Stomach (tissue), 9 donors: ENCODE data around the gene ZNF749. TPM values are rescaled to one million over a fixed set of nuclear protein-coding genes. Genes with fewer than 3 reads are reported as not detected.
A peak's percentile ranks its signal among the peaks of the same experiment; 100 is the strongest.
"Not testable (repeated sequence)": the region's sequence is repeated elsewhere in the genome, so short reads cannot be mapped to it uniquely, and the experiment has no call there.

ENCODE experiments used
- DNase-seq, 2 donors: peaks; one replicate each; pipeline versions ENCODE4 v3.0.0 to v3.0.0-alpha.2; 2013 to 2019
- H3K27ac ChIP-seq, 5 donors: fragments of 200-600 bp in 4 of 5; sonication (generic) in 4 of 5; one replicate each; pipeline ENCODE4 v1.5.1; 2013 to 2019; ENCODE audit warnings: mild to moderate bottlenecking in 1 of 5, moderate library complexity in 1 of 5
- H3K27me3 ChIP-seq, 3 donors: fragments of 200-600 bp; sonication (generic); one replicate each; pipeline ENCODE4 v1.5.1; 2017 to 2019; ENCODE audit warnings: mixed run types in 1 of 3
- H3K36me3 ChIP-seq, 4 donors: fragments of 200-600 bp; sonication (generic); 1 replicate in 3 of 4; 2 replicates in 1 of 4; pipeline ENCODE4 v1.5.1; 2016 to 2019
- H3K4me1 ChIP-seq, 4 donors: fragments of 200-600 bp; sonication (generic); one replicate each; pipeline ENCODE4 v1.5.1; 2016 to 2019
- H3K4me3 ChIP-seq, 4 donors: fragments of 200-600 bp; sonication (generic) in 3 of 4; one replicate each; pipeline ENCODE4 v1.5.1; 2016 to 2019; ENCODE audit warnings: mild to moderate bottlenecking in 1 of 4
- H3K9me3 ChIP-seq, 4 donors: fragments of 200-600 bp; sonication (generic); one replicate each; pipeline ENCODE4 v1.5.1; 2016 to 2019
- EP300 ChIP-seq: sonication (generic); formaldehyde crosslinking; IDR thresholded peaks from one replicate; pipeline ENCODE4 v1.6.1; 2017; ENCODE audit warnings: antibody characterized with exemption
- POLR2A ChIP-seq, 4 donors: fragments of 450-650 bp; IDR thresholded peaks; one replicate each; pipeline ENCODE4 v1.6.1; 2016; ENCODE audit warnings: antibody characterized with exemption in 4 of 4, control low read depth in 2 of 4, mild to moderate bottlenecking in 1 of 4, moderate library complexity in 1 of 4
- POLR2AphosphoS5 ChIP-seq, 3 donors: sonication (generic); formaldehyde crosslinking; IDR thresholded peaks; one replicate each; pipeline ENCODE4 v1.6.1; 2016; ENCODE audit warnings: antibody characterized with exemption in 3 of 3
- WGBS, 5 donors: extraction: QIAGEN DNeasy Blood & Tissue Kit in 3 of 5; methylation state at CpG; one replicate each; pipeline versions ENCODE4 v1.1.5 to v1.1.7; 2013 to 2018; 5-methylcytosine and 5-hydroxymethylcytosine counted together
- intact Hi-C: fragments of 100-400 bp; cut with DNase I; formaldehyde crosslinking; loops from one replicate; pipeline ENCODE4 v1.15.1; 2023; ENCODE audit warnings: low total_unique reads
- polyA plus RNA-seq, 3 donors: library from polyadenylated mRNA; stranded (reverse); fragments of 200-250 nt; gene quantifications; one replicate each; pipeline ENCODE4 v1.2.3, GENCODE V29; 2013
- small RNA-seq, 4 donors: library from RNA; depleted of rRNA; stranded (forward); fragments of <200 nt; gene quantifications; one replicate each; pipeline ENCODE3, GENCODE V24; 2016
- total RNA-seq, 5 donors: library from RNA; depleted of rRNA; stranded (reverse); fragments of >200 nt; gene quantifications; one replicate each; pipeline versions ENCODE4 v1.1.0 to v1.2.3, GENCODE V29; 2014 to 2016
- TF ChIP-seq, protein P1 (sequence below), 7 experiments: fragments of 450-650 bp in 4 of 7; fragments of 200-600 bp in 3 of 7; sonication (generic) in 3 of 7; IDR thresholded peaks; one replicate each; pipeline ENCODE4 v1.5.1; 2016 to 2019; ENCODE audit warnings: antibody characterized with exemption in 7 of 7, control low read depth in 2 of 7, mild to moderate bottlenecking in 1 of 7
- donor health status: healthy with polysubstance abuse.
- donor health status: Bipolar disorder and iron deficiency.
- donor health status: healthy.

ZNF749 gene
- total and polyA plus RNA-seq, 8 donors = 4.6 to 28.1 (median 8.0) TPM

- Histone ChIP-seq H3K27ac (peak within 1 kb of the TSS; percentile 69 to 82 (median 73)), H3K9me3 (peaks cover 39 to 86% (median 64%) of the 10 kb centered on the region in 4 donors), H3K4me1 (peaks cover 0 to 14% (median 9%) of the 10 kb centered on the region in 4 donors), H3K4me3 (peak within 1 kb of the TSS; percentile 56 to 77 (median 68)), H3K36me3 (peaks cover 15 to 40% (median 38%) of the 10 kb centered on the region in 4 donors), H3K27me3 (no peaks in the 10 kb centered on the region)
- 7 to 11% (median 9%) methylated on average over 32 to 38 of the region's 38 CpGs for WGBS, 5 donors
- intact Hi-C loops = no loop called here
- DNase-seq = peak; percentile 91 to 98
- TF ChIP-seq, protein P1, sequence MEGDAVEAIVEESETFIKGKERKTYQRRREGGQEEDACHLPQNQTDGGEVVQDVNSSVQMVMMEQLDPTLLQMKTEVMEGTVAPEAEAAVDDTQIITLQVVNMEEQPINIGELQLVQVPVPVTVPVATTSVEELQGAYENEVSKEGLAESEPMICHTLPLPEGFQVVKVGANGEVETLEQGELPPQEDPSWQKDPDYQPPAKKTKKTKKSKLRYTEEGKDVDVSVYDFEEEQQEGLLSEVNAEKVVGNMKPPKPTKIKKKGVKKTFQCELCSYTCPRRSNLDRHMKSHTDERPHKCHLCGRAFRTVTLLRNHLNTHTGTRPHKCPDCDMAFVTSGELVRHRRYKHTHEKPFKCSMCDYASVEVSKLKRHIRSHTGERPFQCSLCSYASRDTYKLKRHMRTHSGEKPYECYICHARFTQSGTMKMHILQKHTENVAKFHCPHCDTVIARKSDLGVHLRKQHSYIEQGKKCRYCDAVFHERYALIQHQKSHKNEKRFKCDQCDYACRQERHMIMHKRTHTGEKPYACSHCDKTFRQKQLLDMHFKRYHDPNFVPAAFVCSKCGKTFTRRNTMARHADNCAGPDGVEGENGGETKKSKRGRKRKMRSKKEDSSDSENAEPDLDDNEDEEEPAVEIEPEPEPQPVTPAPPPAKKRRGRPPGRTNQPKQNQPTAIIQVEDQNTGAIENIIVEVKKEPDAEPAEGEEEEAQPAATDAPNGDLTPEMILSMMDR (IDR thresholded peaks at IDR 0.05) = peak in 4 of 7 experiments; percentile 22 to 42 (median 30)
- TF ChIP-seq EP300 (no peak), POLR2AphosphoS5 (IDR thresholded peaks at IDR 0.05) (peak in 2 of 3 donors; percentile 11 to 60)
Observed at GRCh38 chr19:57477191-57478008, 42.3 kb downstream of the ZNF749 start, which contains the start of gene ZNF772. ZNF772 (minus strand) TSS chr19:57477566; CDS start chr19:57477309, 257 bp downstream.

- intact Hi-C loops, H3K4me1 ChIP-seq, H3K27me3 ChIP-seq: not testable (repeated sequence)
- WGBS, 5 donors = 1 to 2% (median 1%) methylated on average over 15 to 58 of the region's 69 CpGs
- TF ChIP-seq, protein P1 (IDR thresholded peaks at IDR 0.05) = peak in 1 of 7 experiments; percentile 12
- peak; percentile 49 to 81 (median 74) for TF ChIP-seq POLR2AphosphoS5 (IDR thresholded peaks at IDR 0.05)
- peak in 1 of 4 donors; percentile 42 for TF ChIP-seq POLR2A (IDR thresholded peaks at IDR 0.05)
- peak; percentile 95 to 98 for DNase-seq
- Histone ChIP-seq H3K4me3 (peak within 1 kb of the TSS; percentile 76 to 98 (median 82)), H3K36me3 (peaks cover 23 to 30% (median 29%) of the 10 kb centered on the region in 4 donors), H3K27ac (peak within 1 kb of the TSS; percentile 79 to 84 (median 82)), H3K9me3 (peaks cover 0 to 33% (median 13%) of the 10 kb centered on the region in 4 donors)
Observed at GRCh38 chr19:57487477-57488298, 52.6 kb downstream of the ZNF749 start, which contains the start of gene ZNF419. ZNF419 (plus strand) TSS chr19:57487750; CDS start chr19:57487951, 201 bp downstream.

- H3K4me1 ChIP-seq, intact Hi-C loops, DNase-seq, H3K27me3 ChIP-seq, H3K27ac ChIP-seq: not testable (repeated sequence)
- peak overlapping the region in 3 of 4 donors; percentile 26 to 82 (median 76) for H3K4me3 ChIP-seq
- peaks cover 25 to 36% (median 35%) of the 10 kb centered on the region in 4 donors for H3K36me3 ChIP-seq
- 0% methylated on average over 1 of the region's 1 CpG; no CpG with 5 or more reads in 4 of the 5 donors for WGBS, 5 donors
- peaks cover 0 to 39% (median 19%) of the 10 kb centered on the region in 4 donors for H3K9me3 ChIP-seq
Observed at GRCh38 chr19:57488299-57488644, 53.1 kb downstream of the ZNF749 start.

Small RNA genes lying within 50 kb of the gene (small RNA-seq; reads per million reads assigned to genes)
- 0 reads per million in 4 donors for gene VN1R107P

Other genes starting within 250 kb of the ZNF749 start
- 10 to 100 TPM in 4 of 5 donors, 1 to 10 TPM in 1; 8.2 to 53.0 (median 41.0) TPM for gene ZNF264, start 243.8 kb upstream of the ZNF749 start, total RNA-seq
- gene ZNF264, start 243.8 kb upstream of the ZNF749 start, polyA plus RNA-seq = 10 to 100 TPM in 1 of 3 donors, 1 to 10 TPM in 2; 3.2 to 26.0 (median 4.6) TPM
- 1 to 10 TPM in 1 of 5 donors, under 1 TPM in 1, not detected in 3; 0.72 to 1.3 TPM for gene AURKC, start 204.3 kb upstream of the ZNF749 start, total RNA-seq
- 1 to 10 TPM in 2 of 3 donors, not detected in 1; 1.0 to 1.2 TPM for gene AURKC, start 204.3 kb upstream of the ZNF749 start, polyA plus RNA-seq
- gene ZNF805, start 194.7 kb upstream of the ZNF749 start, total RNA-seq = 10 to 100 TPM in 1 of 5 donors, 1 to 10 TPM in 4; 1.2 to 37.6 (median 8.1) TPM
- gene ZNF805, start 194.7 kb upstream of the ZNF749 start, polyA plus RNA-seq = under 1 TPM; 0.46 to 0.81 (median 0.53) TPM
- 100 to 1,000 TPM in 1 of 5 donors, 10 to 100 TPM in 4; 46.5 to 140 (median 56.7) TPM for gene ZNF460, start 154.8 kb upstream of the ZNF749 start, total RNA-seq
- gene ZNF460, start 154.8 kb upstream of the ZNF749 start, polyA plus RNA-seq = under 1 TPM; 0.25 to 0.75 (median 0.31) TPM
- gene ZNF543, start 114.9 kb upstream of the ZNF749 start, total RNA-seq = 10 to 100 TPM in 3 of 5 donors, 1 to 10 TPM in 2; 1.2 to 24.6 (median 14.3) TPM
- gene ZNF543, start 114.9 kb upstream of the ZNF749 start, polyA plus RNA-seq = 1 to 10 TPM in 1 of 3 donors, under 1 TPM in 2; 0.56 to 1.1 (median 0.61) TPM
- gene ZNF304, start 84.1 kb upstream of the ZNF749 start, total RNA-seq = 10 to 100 TPM in 2 of 5 donors, 1 to 10 TPM in 2, not detected in 1; 1.2 to 16.1 (median 8.2) TPM
- 1 to 10 TPM; 1.2 to 3.4 (median 1.3) TPM for gene ZNF304, start 84.1 kb upstream of the ZNF749 start, polyA plus RNA-seq
- gene TRAPPC2B, start 71.8 kb upstream of the ZNF749 start, total RNA-seq = 10 to 100 TPM in 3 of 5 donors, 1 to 10 TPM in 1, not detected in 1; 4.1 to 42.0 (median 17.4) TPM
- 10 to 100 TPM; 11.6 to 23.5 (median 21.9) TPM for gene TRAPPC2B, start 71.8 kb upstream of the ZNF749 start, polyA plus RNA-seq
- 1 to 10 TPM in 2 of 5 donors, under 1 TPM in 1, not detected in 2; under 0.01 to 3.0 (median 1.7) TPM for gene ZNF547, start 71.8 kb upstream of the ZNF749 start, total RNA-seq
- 1 to 10 TPM in 2 of 3 donors, under 1 TPM in 1; 0.50 to 2.4 (median 1.8) TPM for gene ZNF547, start 71.8 kb upstream of the ZNF749 start, polyA plus RNA-seq
- gene ZNF548, start 45.5 kb upstream of the ZNF749 start, total RNA-seq = 10 to 100 TPM in 4 of 5 donors, 1 to 10 TPM in 1; 5.5 to 48.5 (median 16.8) TPM
- 1 to 10 TPM; 2.6 to 4.8 (median 3.4) TPM for gene ZNF548, start 45.5 kb upstream of the ZNF749 start, polyA plus RNA-seq
- gene ZNF17, start 24.2 kb upstream of the ZNF749 start, total RNA-seq = 100 to 1,000 TPM in 1 of 5 donors, 10 to 100 TPM in 2, 1 to 10 TPM in 2; 2.3 to 138 (median 21.9) TPM
- 1 to 10 TPM; 1.5 to 2.0 (median 1.6) TPM for gene ZNF17, start 24.2 kb upstream of the ZNF749 start, polyA plus RNA-seq
- 1 to 10 TPM in 2 of 5 donors, not detected in 3; 1.5 to 9.0 TPM for gene VN1R1, start 21.8 kb downstream of the ZNF749 start, total RNA-seq
- gene VN1R1, start 21.8 kb downstream of the ZNF749 start, polyA plus RNA-seq = under 1 TPM in 1 of 3 donors, not detected in 2; 0.33 TPM
- 10 to 100 TPM in 1 of 5 donors, 1 to 10 TPM in 4; 1.4 to 25.9 (median 3.2) TPM for gene ZNF772, start 42.2 kb downstream of the ZNF749 start, total RNA-seq
- 1 to 10 TPM in 1 of 3 donors, under 1 TPM in 2; 0.37 to 1.1 (median 0.92) TPM for gene ZNF772, start 42.2 kb downstream of the ZNF749 start, polyA plus RNA-seq
- 10 to 100 TPM in 3 of 5 donors, 1 to 10 TPM in 1, not detected in 1; 1.3 to 23.9 (median 13.0) TPM for gene ZNF419, start 52.4 kb downstream of the ZNF749 start, total RNA-seq
- gene ZNF419, start 52.4 kb downstream of the ZNF749 start, polyA plus RNA-seq = 1 to 10 TPM; 1.4 to 4.6 (median 2.0) TPM
- gene ZNF773, start 64.6 kb downstream of the ZNF749 start, total RNA-seq = 1 to 10 TPM in 4 of 5 donors, under 1 TPM in 1; 0.45 to 9.9 (median 1.4) TPM
- gene ZNF773, start 64.6 kb downstream of the ZNF749 start, polyA plus RNA-seq = 1 to 10 TPM; 1.3 to 4.6 (median 2.4) TPM
- gene ZNF549, start 92.0 kb downstream of the ZNF749 start, total RNA-seq = 10 to 100 TPM in 1 of 5 donors, 1 to 10 TPM in 4; 2.3 to 15.2 (median 6.7) TPM
- 1 to 10 TPM; 1.2 to 2.3 (median 2.0) TPM for gene ZNF549, start 92.0 kb downstream of the ZNF749 start, polyA plus RNA-seq
- gene ZNF550, start 124.5 kb downstream of the ZNF749 start, total RNA-seq = 10 to 100 TPM in 3 of 5 donors, 1 to 10 TPM in 2; 2.8 to 35.0 (median 12.5) TPM
- 1 to 10 TPM; 1.1 to 3.0 (median 1.7) TPM for gene ZNF550, start 124.5 kb downstream of the ZNF749 start, polyA plus RNA-seq
- 10 to 100 TPM in 1 of 5 donors, 1 to 10 TPM in 2, under 1 TPM in 1, not detected in 1; 0.87 to 25.0 (median 3.8) TPM for gene ZNF416, start 143.6 kb downstream of the ZNF749 start, total RNA-seq
- gene ZNF416, start 143.6 kb downstream of the ZNF749 start, polyA plus RNA-seq = 1 to 10 TPM in 2 of 3 donors, under 1 TPM in 1; 1.00 to 2.7 (median 2.3) TPM
- gene ZIK1, start 148.8 kb downstream of the ZNF749 start, total RNA-seq = 10 to 100 TPM in 1 of 5 donors, under 1 TPM in 2, not detected in 2; 0.29 to 14.7 (median 0.89) TPM
- gene ZIK1, start 148.8 kb downstream of the ZNF749 start, polyA plus RNA-seq = 1 to 10 TPM in 1 of 3 donors, under 1 TPM in 2; 0.62 to 1.3 (median 0.92) TPM
- gene ZNF530, start 164.6 kb downstream of the ZNF749 start, total RNA-seq = 1 to 10 TPM in 3 of 5 donors, not detected in 2; 1.0 to 6.4 (median 2.3) TPM
- gene ZNF530, start 164.6 kb downstream of the ZNF749 start, polyA plus RNA-seq = 1 to 10 TPM in 2 of 3 donors, under 1 TPM in 1; 0.81 to 3.8 (median 2.2) TPM
- 10 to 100 TPM in 4 of 5 donors, 1 to 10 TPM in 1; 6.2 to 21.7 (median 11.6) TPM for gene ZNF134, start 178.9 kb downstream of the ZNF749 start, total RNA-seq
- gene ZNF134, start 178.9 kb downstream of the ZNF749 start, polyA plus RNA-seq = 1 to 10 TPM; 3.8 to 5.0 (median 4.2) TPM
- gene ZNF211, start 197.8 kb downstream of the ZNF749 start, total RNA-seq = 10 to 100 TPM in 3 of 5 donors, 1 to 10 TPM in 2; 5.4 to 37.1 (median 14.6) TPM
- 1 to 10 TPM; 4.4 to 9.8 (median 5.7) TPM for gene ZNF211, start 197.8 kb downstream of the ZNF749 start, polyA plus RNA-seq
- 1 to 10 TPM in 1 of 5 donors, not detected in 4; 1.5 TPM for gene ZSCAN4, start 233.6 kb downstream of the ZNF749 start, total RNA-seq
- under 1 TPM in 2 of 3 donors, not detected in 1; 0.05 to 0.76 TPM for gene ZSCAN4, start 233.6 kb downstream of the ZNF749 start, polyA plus RNA-seq
- 10 to 100 TPM in 2 of 5 donors, 1 to 10 TPM in 1, under 1 TPM in 1, not detected in 1; 0.87 to 18.7 (median 10.1) TPM for gene ZNF551, start 246.7 kb downstream of the ZNF749 start, total RNA-seq
- 1 to 10 TPM in 2 of 3 donors, under 1 TPM in 1; 1.00 to 1.8 (median 1.6) TPM for gene ZNF551, start 246.7 kb downstream of the ZNF749 start, polyA plus RNA-seq